Effector memory CD8-positive, alpha-beta T cell (primary cell): ENCODE results near the gene UBE2I.
"Not testable (repeated sequence)": the region's sequence is repeated elsewhere in the genome, so short reads cannot be mapped to it uniquely, and the experiment has no call there.

ENCODE experiments used
- ATAC-seq: fragments of 150-1000 bp; cut with Tn5 transposase; replicated peaks from 2 replicates; pipeline ENCODE4 v1.10.0; 2021; ENCODE audit warnings: mild to moderate bottlenecking, moderate library complexity
- DNase-seq, 3 experiments: peaks; one replicate each; pipeline ENCODE4 v3.0.0; 2021
- H3K27ac Mint-ChIP-seq, 2 donors: one replicate each; pipeline ENCODE4 v1.8.0; 2022; ENCODE audit warnings: mild to moderate bottlenecking in 2 of 2, mixed read lengths in 2 of 2, moderate library complexity in 2 of 2
- H3K27me3 Mint-ChIP-seq, 2 donors: one replicate each; pipeline ENCODE4 v1.8.0; 2022; ENCODE audit warnings: mixed read lengths in 2 of 2
- H3K36me3 Mint-ChIP-seq: one replicate; pipeline ENCODE4 v1.8.0; 2022; ENCODE audit warnings: mild to moderate bottlenecking, moderate library complexity, mixed read lengths; ENCODE audit not compliant: insufficient read depth
- H3K4me1 Mint-ChIP-seq, 2 donors: one replicate each; pipeline ENCODE4 v1.8.0; 2022; ENCODE audit warnings: low read depth in 2 of 2, mixed read lengths in 2 of 2
- H3K4me3 Mint-ChIP-seq, 2 donors: one replicate each; pipeline ENCODE4 v1.8.0; 2022; ENCODE audit warnings: mild to moderate bottlenecking in 2 of 2, mixed read lengths in 2 of 2, moderate library complexity in 2 of 2
- H3K9me3 Mint-ChIP-seq, 2 donors: one replicate each; pipeline ENCODE4 v1.8.0; 2022; ENCODE audit warnings: mixed read lengths in 2 of 2

UBE2I gene

GRCh38 chr16:1327619-1327947, 18.1 kb downstream of the UBE2I start:
- ATAC-seq = no peak
- peaks cover 11 to 14% of the 10 kb centered on the region in 2 donors for H3K4me1 Mint-ChIP-seq
- no peaks in the 10 kb centered on the region for H3K9me3 Mint-ChIP-seq
- peaks cover 45% of the 10 kb centered on the region for H3K36me3 Mint-ChIP-seq
- peaks cover 0 to 5% of the 10 kb centered on the region in 2 donors for H3K27me3 Mint-ChIP-seq
- no peak overlapping the region for H3K4me3 Mint-ChIP-seq
- no peak overlapping the region for H3K27ac Mint-ChIP-seq
- no peak for DNase-seq

DNA sequence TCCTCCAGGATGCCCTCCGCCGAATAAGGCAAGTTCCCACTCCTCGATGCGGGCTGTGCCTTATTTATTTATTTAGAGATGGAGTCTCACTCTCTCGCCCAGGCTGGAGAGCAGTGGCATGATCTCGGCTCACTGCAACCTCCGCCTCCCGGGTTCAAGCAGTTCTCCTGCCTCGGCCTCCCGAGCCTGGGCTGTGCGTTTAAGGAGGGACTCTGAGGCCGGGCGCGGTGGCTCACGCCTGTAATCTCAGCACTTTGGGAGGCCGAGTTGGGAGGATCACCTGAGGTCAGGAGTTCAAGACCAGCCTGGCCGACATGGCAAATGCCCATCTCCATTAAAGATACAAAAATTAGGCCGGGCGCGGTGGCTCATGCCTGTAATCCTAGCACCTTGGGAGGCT, 18.7 kb downstream of the UBE2I start:
- H3K9me3 Mint-ChIP-seq, DNase-seq, H3K27ac Mint-ChIP-seq: not testable (repeated sequence)

GRCh38 chr16:1328961-1329360, 19.5 kb downstream of the UBE2I start:
- H3K36me3 Mint-ChIP-seq = peaks cover 32% of the 10 kb centered on the region
- peaks cover 14 to 17% of the 10 kb centered on the region in 2 donors for H3K4me1 Mint-ChIP-seq
- peak overlapping the region in 1 of 2 donors; percentile 46 for H3K4me3 Mint-ChIP-seq
- peak overlapping the region in 1 of 2 donors; percentile 55 for H3K27ac Mint-ChIP-seq
- ATAC-seq, DNase-seq, H3K27me3 Mint-ChIP-seq, H3K9me3 Mint-ChIP-seq: not testable (repeated sequence)

More for the DNA sequence above, 18.7 kb downstream of the UBE2I start:
- not testable (repeated sequence) for H3K4me3 Mint-ChIP-seq, H3K27me3 Mint-ChIP-seq, ATAC-seq
- H3K36me3 Mint-ChIP-seq = peaks cover 40% of the 10 kb centered on the region
- H3K4me1 Mint-ChIP-seq = peaks cover 14 to 17% of the 10 kb centered on the region in 2 donors

DNA sequence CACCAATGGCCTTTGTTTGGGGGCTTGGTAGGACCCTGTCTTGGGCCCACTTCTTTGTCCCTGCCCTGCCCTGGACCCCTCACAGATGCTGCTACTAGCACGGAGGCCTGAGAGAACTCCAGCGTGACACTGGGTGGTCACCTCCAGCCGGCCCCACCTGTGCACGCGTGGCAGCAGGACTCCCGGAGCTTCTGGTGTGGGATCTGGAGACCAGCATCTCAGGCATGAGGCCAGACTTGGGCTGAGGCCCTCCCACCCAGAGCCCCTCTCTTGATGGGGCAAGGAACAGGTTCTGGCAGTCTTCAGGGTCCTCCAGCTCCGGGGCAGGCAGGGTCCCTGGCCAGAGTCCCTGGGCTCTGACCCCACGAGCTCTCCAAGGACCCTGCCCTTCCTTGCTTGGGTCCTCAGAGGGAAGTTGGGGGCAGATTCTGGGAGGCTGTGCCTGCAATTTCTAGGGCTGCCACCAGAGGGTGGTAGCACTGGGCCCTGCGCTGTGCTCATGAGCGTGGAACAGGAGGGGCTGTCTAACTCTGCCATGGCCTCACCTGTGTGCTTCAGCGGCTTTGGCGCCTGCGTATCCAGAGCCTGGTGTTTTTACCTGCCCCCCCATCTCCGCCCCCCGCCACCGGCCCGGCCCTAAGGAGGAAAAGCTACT, 21.0 kb downstream of the UBE2I start:
- Mint-ChIP-seq H3K27me3 (peaks cover 0 to 15% of the 10 kb centered on the region in 2 donors), H3K9me3 (no peaks in the 10 kb centered on the region), H3K4me3 (no peak overlapping the region), H3K36me3 (peaks cover 22% of the 10 kb centered on the region), H3K27ac (no peak overlapping the region), H3K4me1 (peaks cover 14 to 23% of the 10 kb centered on the region in 2 donors)
- DNase-seq (no peak), ATAC-seq (no peak)

DNA sequence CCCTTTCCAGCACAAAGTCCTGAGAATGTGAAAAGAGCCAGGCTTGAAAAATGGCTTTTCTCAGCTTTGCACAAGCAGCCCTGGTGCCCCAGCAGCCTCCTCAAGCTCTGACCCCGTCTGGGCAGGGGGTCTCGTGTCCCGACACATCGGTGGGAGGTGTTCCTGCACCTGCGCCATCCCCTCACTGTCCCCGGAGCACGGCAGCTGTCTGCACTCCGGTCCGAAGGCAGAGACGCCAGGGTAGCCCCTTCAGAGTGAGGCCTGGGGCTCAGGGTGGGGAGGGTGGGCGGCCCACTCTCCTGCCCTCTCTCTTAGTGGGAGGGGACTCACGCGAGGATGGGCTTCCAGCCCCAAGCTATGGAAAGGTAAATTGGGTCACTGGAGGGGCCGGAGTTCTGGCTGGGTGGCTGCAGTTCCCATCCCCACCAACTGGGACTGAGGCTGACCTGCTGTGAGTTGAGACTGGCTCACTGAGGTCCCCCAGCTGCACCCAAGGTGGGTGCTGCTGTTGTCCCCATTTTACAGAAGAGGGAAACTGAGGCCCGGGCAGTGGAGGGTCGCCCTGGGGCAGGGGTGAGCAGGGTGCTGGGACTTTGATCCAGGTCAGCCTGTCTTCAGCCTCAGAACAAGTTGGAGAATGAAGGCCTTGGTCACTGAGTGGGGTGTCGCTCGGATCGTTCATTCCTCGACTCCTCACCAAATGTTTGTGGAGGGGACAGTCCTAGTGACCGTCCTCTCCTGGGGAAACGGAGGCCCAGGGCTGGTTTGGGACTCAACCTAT, 21.7 kb downstream of the UBE2I start:
- peak overlapping the region; percentile 83 to 88 for H3K4me3 Mint-ChIP-seq
- H3K27ac Mint-ChIP-seq = peak overlapping the region; percentile 92 to 94
- ATAC-seq = no peak

DNA sequence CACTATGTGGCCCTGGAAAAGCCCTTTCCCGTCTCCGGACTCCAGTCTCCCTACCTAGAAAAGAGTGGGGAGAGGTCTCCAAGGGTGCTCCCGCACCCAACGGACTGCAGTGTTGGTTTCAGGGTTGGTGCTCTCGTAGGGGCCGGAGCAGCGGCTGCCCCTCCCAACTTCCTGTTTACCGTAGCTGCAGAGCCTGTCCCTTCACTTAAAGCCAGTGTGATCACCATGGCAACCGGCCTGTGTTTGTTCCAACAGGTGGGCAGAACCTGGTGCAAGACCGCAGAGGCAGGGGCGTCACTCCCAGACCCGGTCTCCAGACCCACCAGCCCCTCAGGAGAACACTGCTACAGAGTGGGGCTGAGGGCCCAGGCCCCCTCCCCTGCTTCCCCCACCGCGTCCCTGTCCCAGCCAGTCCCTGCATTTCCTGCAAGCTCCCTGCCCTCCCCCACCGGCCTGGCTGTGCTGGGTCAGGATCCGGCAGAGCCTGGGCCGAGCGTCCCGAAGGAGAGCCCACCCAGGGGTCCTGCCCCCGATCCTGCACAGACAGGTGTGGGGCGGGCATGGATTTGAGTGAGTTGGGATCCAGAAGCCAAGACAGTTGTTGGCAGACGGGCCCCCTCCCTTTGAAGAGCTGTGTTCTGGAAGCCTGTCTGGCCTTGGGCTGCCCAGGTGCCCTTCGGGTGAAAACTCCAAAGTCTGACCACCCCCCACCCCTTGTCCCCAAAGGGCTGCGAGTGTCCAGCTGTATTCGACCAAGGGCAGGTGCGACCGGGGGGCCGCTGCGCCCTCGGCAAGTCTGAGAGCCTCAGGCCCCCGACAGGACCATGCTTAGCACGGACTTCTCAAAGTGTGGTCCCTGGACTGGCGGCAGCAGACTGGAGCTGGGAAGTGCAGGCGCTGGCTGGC, 22.5 kb downstream of the UBE2I start:
- ATAC-seq (peak; percentile 74), DNase-seq (peak; percentile 70 to 76 (median 73))
- H3K36me3 Mint-ChIP-seq = peaks cover 14% of the 10 kb centered on the region
- H3K9me3 Mint-ChIP-seq = no peaks in the 10 kb centered on the region
- peaks cover 14 to 24% of the 10 kb centered on the region in 2 donors for H3K4me1 Mint-ChIP-seq
- peak overlapping the region; percentile 92 to 94 for H3K27ac Mint-ChIP-seq
- H3K4me3 Mint-ChIP-seq = peak overlapping the region; percentile 83 to 88
- peaks cover 0 to 15% of the 10 kb centered on the region in 2 donors for H3K27me3 Mint-ChIP-seq

More for the DNA sequence above, 21.7 kb downstream of the UBE2I start:
- no peak for DNase-seq
- H3K27me3 Mint-ChIP-seq = peaks cover 0 to 15% of the 10 kb centered on the region in 2 donors
- peaks cover 18% of the 10 kb centered on the region for H3K36me3 Mint-ChIP-seq
- H3K4me1 Mint-ChIP-seq = peaks cover 14 to 24% of the 10 kb centered on the region in 2 donors
- no peaks in the 10 kb centered on the region for H3K9me3 Mint-ChIP-seq

GRCh38 chr16:1332618-1333148, 23.2 kb downstream of the UBE2I start:
- DNase-seq (no peak), ATAC-seq (no peak)
- Mint-ChIP-seq H3K36me3 (peaks cover 14% of the 10 kb centered on the region), H3K4me3 (peak overlapping the region; percentile 83 to 88), H3K27me3 (peaks cover 0 to 15% of the 10 kb centered on the region in 2 donors), H3K4me1 (peaks cover 14 to 24% of the 10 kb centered on the region in 2 donors), H3K27ac (peak overlapping the region; percentile 92 to 94), H3K9me3 (no peaks in the 10 kb centered on the region)

DNA sequence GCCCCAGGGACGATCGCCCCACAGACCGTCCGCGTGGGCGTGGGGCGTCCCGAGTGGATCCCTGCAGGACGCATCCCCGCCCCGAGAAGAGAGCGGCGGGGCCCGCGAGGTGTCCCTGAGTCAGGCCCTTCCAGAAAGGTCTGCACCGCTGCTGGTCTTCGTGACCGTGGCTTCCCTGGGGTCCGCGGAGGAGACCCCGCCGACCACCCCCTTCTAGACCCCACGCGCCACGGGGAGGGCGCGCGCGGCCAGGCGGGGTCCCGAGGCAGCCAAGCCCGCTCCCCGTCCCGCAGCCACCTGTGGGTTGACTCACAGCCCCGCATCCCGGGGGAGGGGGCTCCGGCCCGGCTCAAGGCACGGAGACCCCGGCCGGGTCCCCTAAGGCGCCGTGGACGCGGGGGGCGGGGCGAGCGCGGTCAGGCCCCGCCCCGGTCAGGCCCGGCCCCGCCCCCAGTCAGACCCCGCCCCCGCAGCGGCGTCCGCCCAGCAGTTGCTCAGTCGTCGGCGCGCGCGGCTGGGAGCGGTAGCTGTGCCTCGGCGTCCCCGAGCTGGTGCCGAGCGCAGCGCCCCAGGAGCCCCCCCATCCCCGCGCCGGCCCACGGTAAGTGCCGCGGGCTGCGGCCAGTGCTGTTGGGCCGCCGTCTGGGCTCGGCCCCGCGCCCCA, 23.8 kb downstream of the UBE2I start, which contains the start of gene BAIAP3:
Gene BAIAP3, plus strand, starts transcription at position 497 of the 664 bp plus-strand sequence. CDS start 4,905 bp downstream, outside the sequence.
- Mint-ChIP-seq H3K27ac (peak within 1 kb of the TSS; percentile 92 to 94), H3K27me3 (peaks cover 0 to 15% of the 10 kb centered on the region in 2 donors), H3K4me1 (peaks cover 14 to 24% of the 10 kb centered on the region in 2 donors), H3K4me3 (peak within 1 kb of the TSS; percentile 83 to 88), H3K36me3 (peaks cover 14% of the 10 kb centered on the region), H3K9me3 (no peaks in the 10 kb centered on the region)
- DNase-seq (peak; percentile 42 to 51 (median 44)), ATAC-seq (peak; percentile 57)

DNA sequence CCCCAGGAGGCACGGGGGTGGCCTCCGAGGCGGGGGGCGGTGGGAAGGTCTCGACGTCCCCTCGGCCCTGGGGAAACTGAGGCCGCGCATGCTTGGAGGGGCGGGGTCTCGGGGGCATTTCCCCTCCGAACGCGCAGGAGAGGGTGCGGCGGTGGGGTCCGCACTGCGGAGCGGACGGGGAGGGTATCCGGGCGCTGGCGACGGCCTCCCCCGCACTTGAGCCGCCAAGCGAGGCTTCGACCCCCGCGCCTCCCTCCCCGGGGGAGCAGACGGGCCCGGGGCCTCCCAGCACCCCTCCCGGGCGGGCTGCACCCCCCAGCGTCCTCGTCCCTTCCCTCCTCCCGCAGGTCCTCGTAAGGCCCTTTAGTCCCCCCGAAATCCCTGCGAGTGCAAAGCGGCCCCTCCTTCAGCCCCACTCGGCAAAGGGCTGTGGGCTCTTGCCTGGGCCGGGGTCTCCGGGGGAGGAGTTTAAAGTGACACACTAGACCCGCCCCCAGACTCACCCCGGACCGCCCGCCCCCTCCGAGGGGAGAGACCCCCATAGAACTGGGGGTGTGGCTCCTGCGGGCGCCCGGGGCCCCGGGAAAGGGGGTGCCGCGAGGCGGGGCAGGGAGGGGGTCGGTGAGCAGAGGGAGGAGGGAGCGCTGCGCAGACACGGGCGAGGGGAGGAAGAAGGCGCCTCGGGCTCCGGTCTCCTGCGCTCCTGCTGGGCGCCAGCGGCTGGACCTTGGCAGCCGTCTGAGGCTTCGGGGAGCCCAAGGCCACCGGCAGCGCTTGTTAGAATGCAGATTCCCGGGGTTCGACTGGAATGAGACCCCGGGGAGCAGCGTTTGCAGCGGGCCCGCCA, 24.6 kb downstream of the UBE2I start:
- H3K27me3 Mint-ChIP-seq = peaks cover 0 to 15% of the 10 kb centered on the region in 2 donors
- H3K36me3 Mint-ChIP-seq = peaks cover 14% of the 10 kb centered on the region
- H3K27ac Mint-ChIP-seq = peak overlapping the region in 1 of 2 donors; percentile 67

DNA sequence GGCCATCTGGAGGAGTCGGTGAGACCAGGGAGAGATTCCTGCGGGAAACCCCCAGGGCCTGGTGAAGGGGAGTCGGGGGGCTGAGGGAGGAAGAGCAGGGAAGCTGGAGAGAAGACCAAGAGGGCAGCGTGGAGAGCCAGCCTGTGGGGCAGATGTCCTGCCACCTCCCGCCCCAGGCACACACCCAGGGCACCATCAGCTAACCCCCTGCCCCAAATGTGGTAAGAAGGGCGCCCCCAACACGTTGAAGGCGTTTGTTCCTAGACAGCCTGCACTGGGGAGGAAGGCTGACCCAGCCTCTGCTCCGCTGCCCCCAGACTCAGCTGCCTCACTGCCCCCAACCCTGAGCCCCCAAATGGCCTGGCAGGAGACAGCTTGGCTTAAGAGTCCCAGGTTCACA, 25.3 kb downstream of the UBE2I start:
- ATAC-seq (no peak), DNase-seq (no peak)
- Mint-ChIP-seq H3K27me3 (peaks cover 0 to 15% of the 10 kb centered on the region in 2 donors), H3K36me3 (peaks cover 14% of the 10 kb centered on the region), H3K4me3 (peak overlapping the region; percentile 50 to 56), H3K27ac (peak overlapping the region in 1 of 2 donors; percentile 67), H3K9me3 (no peaks in the 10 kb centered on the region), H3K4me1 (peaks cover 14 to 24% of the 10 kb centered on the region in 2 donors)

More for the DNA sequence above, 24.6 kb downstream of the UBE2I start:
- H3K4me1 Mint-ChIP-seq = peaks cover 14 to 24% of the 10 kb centered on the region in 2 donors
- ATAC-seq (no peak), DNase-seq (no peak)
- no peaks in the 10 kb centered on the region for H3K9me3 Mint-ChIP-seq
- H3K4me3 Mint-ChIP-seq = peak overlapping the region; percentile 50 to 56

DNA sequence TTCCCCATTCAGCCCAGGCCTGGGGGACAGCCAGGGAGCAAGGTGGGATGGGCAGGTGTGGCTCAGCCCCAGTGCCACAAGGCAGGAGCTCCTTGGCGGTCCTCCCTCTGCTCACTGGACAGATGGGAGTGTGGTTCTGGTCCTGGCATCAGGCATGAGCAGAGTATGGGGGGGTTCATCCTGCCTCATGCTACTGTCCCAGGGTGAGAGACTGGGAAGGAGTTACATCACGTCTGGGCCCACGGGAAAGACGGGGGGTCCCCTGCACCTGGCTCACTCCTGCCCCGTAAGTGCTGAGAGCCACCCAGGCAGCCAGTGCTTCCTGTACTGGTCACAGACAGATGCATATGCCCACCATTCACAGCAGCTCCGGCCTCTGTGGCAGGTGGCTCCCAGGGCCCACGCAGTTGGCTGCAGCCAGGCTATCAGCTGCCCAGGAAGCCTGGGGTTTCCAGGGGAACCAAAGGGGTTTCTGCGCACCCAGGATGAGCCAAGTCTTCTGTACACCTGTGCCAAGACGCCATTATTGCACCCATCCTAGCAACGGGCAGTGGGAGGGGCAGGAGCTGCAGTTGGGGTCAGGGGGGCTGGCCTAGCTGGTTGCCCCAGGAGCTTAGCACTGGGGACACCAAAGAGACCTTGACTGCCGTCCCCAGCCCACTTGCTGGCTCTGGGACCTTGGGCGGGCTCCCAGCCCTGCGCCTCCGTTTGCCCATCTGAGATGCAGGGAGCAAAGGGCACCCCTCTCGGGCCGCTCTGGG, 26.0 kb downstream of the UBE2I start:
- H3K36me3 Mint-ChIP-seq = peaks cover 14% of the 10 kb centered on the region
- ATAC-seq (no peak), DNase-seq (no peak)
- peak overlapping the region; percentile 28 to 53 for H3K27ac Mint-ChIP-seq
- no peaks in the 10 kb centered on the region for H3K9me3 Mint-ChIP-seq
- H3K4me3 Mint-ChIP-seq = peak overlapping the region; percentile 50 to 56
- H3K27me3 Mint-ChIP-seq = peaks cover 0 to 15% of the 10 kb centered on the region in 2 donors
- peaks cover 14 to 24% of the 10 kb centered on the region in 2 donors for H3K4me1 Mint-ChIP-seq
